ENCODE results near the gene NATD1.
A peak's percentile ranks its signal among the peaks of the same experiment; 100 is the strongest.
"Not testable (repeated sequence)": the region's sequence is repeated elsewhere in the genome, so short reads cannot be mapped to it uniquely, and the experiment has no call there.

The NATD1 gene

GRCh38 chr17:21199311-21199710 is 53.9 kb downstream of the NATD1 start:
- H3K4me1 Mint-ChIP-seq, result no peaks in the 10 kb centered on the region
- H3K9me3 Mint-ChIP-seq, result no peaks in the 10 kb centered on the region
- H3K4me3 Mint-ChIP-seq, result no peak overlapping the region
- no peak for DNase-seq
- CTCF ChIA-PET, result no interaction called here
- H3K36me3 Mint-ChIP-seq, result peaks cover 23% of the 10 kb centered on the region
- H3K27ac Mint-ChIP-seq, result no peak overlapping the region
- H3K27me3 Mint-ChIP-seq, result no peaks in the 10 kb centered on the region

DNA sequence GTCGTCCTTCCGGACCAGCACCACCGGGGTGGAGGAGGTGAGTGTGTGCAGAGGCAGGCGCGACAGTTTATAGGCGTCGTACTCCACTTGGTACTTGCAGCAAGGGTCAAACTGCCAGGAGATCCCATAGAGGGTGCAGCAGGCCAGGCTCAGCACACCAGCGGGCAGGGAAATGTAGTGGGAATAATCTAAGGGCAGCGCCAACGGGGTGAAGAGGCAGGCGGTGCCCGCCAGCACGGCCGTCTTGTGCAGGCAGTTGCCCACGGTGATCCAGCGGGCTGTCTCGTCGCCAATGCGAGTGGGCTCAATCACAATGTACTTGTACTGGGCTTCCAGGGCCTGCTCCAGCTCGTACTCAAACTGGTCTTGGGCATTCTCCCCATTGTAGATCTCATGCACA is 54.8 kb downstream of the NATD1 start:
- CTCF ChIA-PET, result no interaction called here
- Mint-ChIP-seq H3K27me3 (no peaks in the 10 kb centered on the region), H3K36me3 (peaks cover 25% of the 10 kb centered on the region), H3K4me3 (no peak overlapping the region), H3K27ac (no peak overlapping the region), H3K4me1 (no peaks in the 10 kb centered on the region), H3K9me3 (no peaks in the 10 kb centered on the region)
- no peak for DNase-seq

GRCh38 chr17:21196126-21196525 is 57.1 kb downstream of the NATD1 start:
- Mint-ChIP-seq H3K4me3 (no peak overlapping the region), H3K36me3 (peaks cover 31% of the 10 kb centered on the region), H3K9me3 (no peaks in the 10 kb centered on the region), H3K27ac (peak overlapping the region; percentile 9), H3K4me1 (no peaks in the 10 kb centered on the region), H3K27me3 (no peaks in the 10 kb centered on the region)
- CTCF ChIA-PET, result no interaction called here
- DNase-seq, result no peak

GRCh38 chr17:21194703-21195102 is 58.5 kb downstream of the NATD1 start:
- no peak for DNase-seq
- Mint-ChIP-seq H3K4me1 (no peaks in the 10 kb centered on the region), H3K36me3 (peaks cover 40% of the 10 kb centered on the region), H3K4me3 (no peak overlapping the region), H3K27me3 (no peaks in the 10 kb centered on the region), H3K9me3 (no peaks in the 10 kb centered on the region), H3K27ac (no peak overlapping the region)
- CTCF ChIA-PET, result interaction anchor here (1.6 kb wide), 1 partner anchor 74 kb away, joined by 5 read pairs; no protein-coding TSS in a partner anchor

DNA sequence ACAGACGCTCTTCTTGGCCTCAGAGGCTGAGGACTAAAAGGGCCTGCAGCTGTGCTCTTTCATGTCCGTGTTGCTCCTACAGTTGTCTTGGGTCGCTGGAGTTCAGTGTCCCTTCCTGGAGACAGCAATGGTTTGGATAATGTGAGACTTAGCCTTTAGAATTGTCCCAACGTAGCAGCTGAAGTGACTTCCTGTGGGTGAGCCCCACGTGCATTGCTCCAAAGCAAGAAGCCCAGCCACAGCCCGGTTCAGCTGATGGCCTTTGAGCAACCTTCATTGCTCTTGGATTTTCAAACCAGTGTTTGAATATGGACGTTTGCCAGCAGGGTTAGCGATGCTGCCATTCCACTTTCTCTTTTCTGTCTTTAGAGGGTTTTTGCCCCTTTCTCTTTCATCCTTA is 59.0 kb downstream of the NATD1 start:
- Mint-ChIP-seq H3K36me3 (peaks cover 40% of the 10 kb centered on the region), H3K9me3 (no peaks in the 10 kb centered on the region), H3K4me3 (no peak overlapping the region), H3K27me3 (no peaks in the 10 kb centered on the region), H3K27ac (peak overlapping the region; percentile 67), H3K4me1 (no peaks in the 10 kb centered on the region)
- CTCF ChIA-PET, result interaction anchor here (1.6 kb wide), 1 partner anchor 73 kb away, joined by 5 read pairs; no protein-coding TSS in a partner anchor
- no peak for DNase-seq

DNA sequence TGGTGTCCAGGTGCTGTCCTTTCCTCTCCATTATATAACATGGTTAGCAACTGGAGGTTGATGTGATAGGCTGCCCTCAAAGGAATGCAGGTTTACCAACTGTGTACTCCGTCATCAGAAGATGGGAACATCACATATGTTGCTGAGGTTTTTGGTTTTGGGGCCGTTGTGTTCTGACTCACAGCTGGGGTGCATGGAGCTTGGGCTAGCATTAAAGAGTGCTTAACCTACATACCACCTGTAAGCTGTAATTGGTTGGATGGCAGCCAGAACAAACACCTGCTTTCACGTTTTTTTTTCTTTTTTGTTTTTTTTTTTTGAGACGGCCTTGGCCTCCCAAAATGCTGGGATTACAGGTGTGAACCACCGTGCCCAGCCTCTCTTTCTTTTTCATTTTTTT is 60.2 kb downstream of the NATD1 start:
- Mint-ChIP-seq H3K4me1 (no peaks in the 10 kb centered on the region), H3K27ac (peak overlapping the region; percentile 14)
- CTCF ChIA-PET, result no interaction called here

DNA sequence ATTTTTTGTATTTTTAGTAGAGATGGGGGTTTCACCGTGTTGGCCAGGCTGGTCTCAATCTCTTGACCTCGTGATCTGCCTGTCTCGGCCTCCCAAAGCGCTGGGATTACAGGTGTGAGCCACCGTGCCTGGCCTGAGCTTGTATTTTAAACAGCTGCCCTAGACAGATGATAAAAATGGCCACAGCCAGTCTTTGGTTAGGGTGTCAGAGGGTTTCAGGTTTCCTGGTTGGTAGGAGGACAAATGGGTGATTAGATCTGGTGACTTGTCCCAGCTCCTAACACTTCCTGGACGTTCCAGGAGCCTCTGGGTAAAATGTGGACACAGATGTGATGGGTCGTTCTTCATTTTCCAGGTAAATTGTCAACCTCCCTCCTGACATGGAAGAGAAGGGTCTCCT is 60.8 kb downstream of the NATD1 start:
- CTCF ChIA-PET, DNase-seq, H3K27ac Mint-ChIP-seq, H3K4me1 Mint-ChIP-seq, H3K9me3 Mint-ChIP-seq, H3K4me3 Mint-ChIP-seq, H3K27me3 Mint-ChIP-seq: not testable (repeated sequence)
- peaks cover 32% of the 10 kb centered on the region for H3K36me3 Mint-ChIP-seq

More for the DNA sequence above, 60.2 kb downstream of the NATD1 start:
- Mint-ChIP-seq H3K4me3 (no peak overlapping the region), H3K36me3 (peaks cover 38% of the 10 kb centered on the region), H3K27me3 (no peaks in the 10 kb centered on the region), H3K9me3 (no peaks in the 10 kb centered on the region)
- DNase-seq, result no peak

DNA sequence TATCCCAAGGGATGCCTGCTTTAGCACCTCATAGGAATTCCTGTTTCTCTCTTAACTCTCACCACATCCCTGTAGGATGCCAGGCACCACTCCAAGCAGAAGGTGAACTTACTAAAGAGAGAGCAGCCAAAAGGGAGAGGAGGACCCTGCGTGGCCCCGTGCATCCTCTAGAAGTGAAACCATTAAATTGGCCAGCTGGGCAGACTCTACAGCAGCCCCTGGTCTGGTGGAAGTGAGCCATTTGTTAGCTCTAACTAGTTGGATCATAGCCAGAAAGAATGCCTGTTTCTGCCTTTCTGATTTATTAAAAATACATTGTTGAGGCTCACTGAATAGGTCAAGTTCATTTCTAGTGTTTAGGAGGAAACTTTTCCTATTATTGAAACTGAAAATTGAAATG is 61.5 kb downstream of the NATD1 start:
- CTCF ChIA-PET, result no interaction called here
- Mint-ChIP-seq H3K4me1 (no peaks in the 10 kb centered on the region), H3K9me3 (no peaks in the 10 kb centered on the region)

GRCh38 chr17:21190078-21190477 is 63.1 kb downstream of the NATD1 start:
- Mint-ChIP-seq H3K4me1 (no peaks in the 10 kb centered on the region), H3K36me3 (peaks cover 28% of the 10 kb centered on the region), H3K4me3 (no peak overlapping the region), H3K27ac (no peak overlapping the region), H3K9me3 (no peaks in the 10 kb centered on the region), H3K27me3 (no peaks in the 10 kb centered on the region)
- CTCF ChIA-PET, result no interaction called here
- DNase-seq, result no peak

More for the DNA sequence above, 61.5 kb downstream of the NATD1 start:
- Mint-ChIP-seq H3K27ac (no peak overlapping the region), H3K4me3 (no peak overlapping the region), H3K27me3 (no peaks in the 10 kb centered on the region), H3K36me3 (peaks cover 26% of the 10 kb centered on the region)
- DNase-seq, result no peak

DNA sequence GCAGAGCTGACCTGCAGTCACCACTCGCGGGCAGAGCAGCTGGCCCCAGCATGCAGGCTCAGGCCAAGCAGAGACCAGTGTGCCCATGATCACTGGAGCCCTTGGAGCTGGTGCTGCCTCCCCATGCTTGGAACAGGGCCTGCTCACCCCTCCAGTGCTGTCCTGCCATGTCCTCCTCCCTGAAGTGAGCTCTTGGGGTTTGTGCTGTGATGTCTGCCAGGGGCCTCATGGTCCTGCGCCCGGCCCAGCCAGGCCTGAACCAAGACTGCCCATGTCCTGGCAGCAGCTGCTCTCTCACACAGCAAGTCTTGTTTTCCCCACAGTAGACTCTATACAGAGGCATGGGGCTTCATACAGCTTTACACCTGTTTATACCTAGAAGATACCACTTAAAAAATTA is 63.8 kb downstream of the NATD1 start:
- H3K4me1 Mint-ChIP-seq, result no peaks in the 10 kb centered on the region
- no peak overlapping the region for H3K27ac Mint-ChIP-seq
- H3K27me3 Mint-ChIP-seq, result no peaks in the 10 kb centered on the region
- DNase-seq, result no peak
- H3K36me3 Mint-ChIP-seq, result peaks cover 33% of the 10 kb centered on the region
- H3K9me3 Mint-ChIP-seq, result no peaks in the 10 kb centered on the region
- CTCF ChIA-PET, result interaction anchor here (0.8 kb wide), 1 partner anchor 72 kb away, joined by 3 read pairs; no protein-coding TSS in a partner anchor
- no peak overlapping the region for H3K4me3 Mint-ChIP-seq
